HFF-Myc (cell line): ENCODE data around the gene DPF3.

Experiments
- DNase-seq: peaks from one replicate; pipeline ENCODE4 v3.0.0-alpha.2; 2011; ENCODE audit warnings: low read depth; ENCODE audit errors: extremely low read depth
- H3K4me3 ChIP-seq: replicated peaks from 2 replicates; pipeline ENCODE4 v1.5.1; 2011; ENCODE audit warnings: low read depth, mild to moderate bottlenecking, control low read depth, low read length
- TF ChIP-seq, protein P1 (sequence below): IDR thresholded peaks from 2 replicates; pipeline ENCODE4 v1.5.1; 2012; ENCODE audit warnings: mild to moderate bottlenecking, low read depth, low read length, control low read depth; ENCODE audit errors: missing control alignments

Gene DPF3

GRCh38 chr14:72849222-72849621 is 44.7 kb downstream of the DPF3 start:
- no peak overlapping the region for H3K4me3 ChIP-seq
- TF ChIP-seq, protein P1, sequence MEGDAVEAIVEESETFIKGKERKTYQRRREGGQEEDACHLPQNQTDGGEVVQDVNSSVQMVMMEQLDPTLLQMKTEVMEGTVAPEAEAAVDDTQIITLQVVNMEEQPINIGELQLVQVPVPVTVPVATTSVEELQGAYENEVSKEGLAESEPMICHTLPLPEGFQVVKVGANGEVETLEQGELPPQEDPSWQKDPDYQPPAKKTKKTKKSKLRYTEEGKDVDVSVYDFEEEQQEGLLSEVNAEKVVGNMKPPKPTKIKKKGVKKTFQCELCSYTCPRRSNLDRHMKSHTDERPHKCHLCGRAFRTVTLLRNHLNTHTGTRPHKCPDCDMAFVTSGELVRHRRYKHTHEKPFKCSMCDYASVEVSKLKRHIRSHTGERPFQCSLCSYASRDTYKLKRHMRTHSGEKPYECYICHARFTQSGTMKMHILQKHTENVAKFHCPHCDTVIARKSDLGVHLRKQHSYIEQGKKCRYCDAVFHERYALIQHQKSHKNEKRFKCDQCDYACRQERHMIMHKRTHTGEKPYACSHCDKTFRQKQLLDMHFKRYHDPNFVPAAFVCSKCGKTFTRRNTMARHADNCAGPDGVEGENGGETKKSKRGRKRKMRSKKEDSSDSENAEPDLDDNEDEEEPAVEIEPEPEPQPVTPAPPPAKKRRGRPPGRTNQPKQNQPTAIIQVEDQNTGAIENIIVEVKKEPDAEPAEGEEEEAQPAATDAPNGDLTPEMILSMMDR = no peak
- no peak for DNase-seq

DNA sequence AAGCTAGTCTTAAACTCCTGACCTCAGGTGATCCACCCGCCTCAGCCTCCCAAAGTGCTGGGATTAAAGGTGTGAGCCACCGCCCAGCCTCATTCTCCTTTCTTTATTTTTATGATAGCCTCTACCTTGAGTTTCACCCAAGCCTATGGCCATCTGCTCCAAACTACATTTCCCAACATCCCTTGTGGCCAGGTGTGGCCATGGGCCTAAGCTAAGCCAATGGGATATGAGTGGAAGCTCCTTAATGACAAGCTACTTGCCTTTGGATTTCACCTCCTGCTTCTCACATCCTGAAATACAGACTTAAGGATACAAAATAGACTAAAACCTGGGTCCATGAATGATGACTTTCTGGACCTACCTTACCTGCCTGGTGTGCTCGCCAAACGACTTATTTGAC is 46.2 kb downstream of the DPF3 start:
- no peak overlapping the region for H3K4me3 ChIP-seq
- DNase-seq = no peak
- TF ChIP-seq, protein P1 = no peak

DNA sequence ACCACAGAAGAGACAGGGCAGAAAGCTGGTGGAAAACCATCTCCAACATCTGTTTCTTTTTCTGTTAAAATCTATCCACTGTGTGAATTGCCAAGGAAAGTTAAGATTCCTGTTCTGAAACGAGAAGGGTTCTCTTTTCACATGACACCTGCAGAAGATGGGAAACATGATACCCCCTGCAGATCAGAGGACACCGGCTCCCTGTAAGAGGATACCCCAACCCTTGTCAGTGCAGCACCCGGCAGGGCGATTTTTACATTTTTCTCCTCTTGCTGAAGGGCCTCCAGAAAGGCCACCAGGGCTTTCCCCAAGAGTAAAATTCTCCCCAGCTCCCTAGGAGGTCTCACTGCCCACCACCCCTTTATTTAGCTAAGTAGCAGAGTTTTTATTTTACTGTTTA is 48.2 kb downstream of the DPF3 start:
- DNase-seq = no peak
- no peak overlapping the region for H3K4me3 ChIP-seq
- TF ChIP-seq, protein P1 = no peak

- DNase-seq = no peak
- TF ChIP-seq, protein P1 = no peak
- H3K4me3 ChIP-seq = no peak overlapping the region
These were observed 48.7 kb downstream of the DPF3 start for GRCh38 chr14:72845196-72845595.

DNA sequence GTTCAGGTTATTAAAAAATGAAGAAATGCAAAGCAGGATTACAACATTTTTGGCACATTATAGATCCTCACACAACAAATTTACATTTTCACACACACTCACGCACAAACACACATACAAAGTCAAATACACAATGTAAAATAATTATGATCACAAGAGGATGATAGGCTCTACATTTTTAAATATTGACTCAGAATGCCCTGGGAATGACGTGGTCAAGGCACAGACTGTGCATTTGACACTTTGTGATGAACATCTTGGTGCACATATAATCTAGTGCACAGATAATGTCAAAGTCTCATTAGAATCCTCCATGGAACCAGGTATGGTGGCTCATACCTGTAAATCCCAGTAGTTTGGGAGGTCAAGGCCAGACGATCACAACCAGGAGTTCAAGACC is 49.4 kb downstream of the DPF3 start:
- no peak overlapping the region for H3K4me3 ChIP-seq
- TF ChIP-seq, protein P1 = no peak
- no peak for DNase-seq

GRCh38 chr14:72839753-72840607 is 53.9 kb downstream of the DPF3 start:
- DNase-seq = no peak
- no peak overlapping the region for H3K4me3 ChIP-seq
- TF ChIP-seq, protein P1 = no peak
